RWPE1 (cell line): Measurements from ENCODE around the gene JAKMIP3.

Experiments used
- CTCF ChIA-PET: fragments of 350-600 bp; sonication (Branson Sonifier 250); formaldehyde crosslinking; extraction: SDS; loops from one replicate; lab custom pipeline; 2021; lab: Yijun Ruan, JAX
- POLR2A ChIA-PET: fragments of 400-600 bp; formaldehyde crosslinking; extraction: SDS; loops from one replicate; lab custom pipeline; 2020; ENCODE audit warnings: antibody characterized with exemption; ENCODE audit not compliant: low non-redundant PET; lab: Yijun Ruan, JAX
- DNase-seq: peaks from one replicate; pipeline ENCODE4 v3.0.0; 2012; ENCODE audit warnings: low spot score
- H3K27ac ChIP-seq: fragments of 450-650 bp; 2 replicates; pipeline ENCODE4 v1.5.1; 2017
- CTCF ChIP-seq: fragments of 450-650 bp; conservative IDR thresholded peaks from 2 replicates; pipeline ENCODE4 v1.5.1; 2017; ENCODE audit warnings: low read depth, mild to moderate bottlenecking

The JAKMIP3 gene

GRCh38 chr10:132107186-132107948 lies 41.6 kb downstream of the JAKMIP3 start:
- TF ChIP-seq CTCF = no peak
- H3K27ac ChIP-seq = no peak overlapping the region
- POLR2A ChIA-PET = no interaction called here
- no peak for DNase-seq
- CTCF ChIA-PET = no interaction called here

GRCh38 chr10:132107949-132108877 lies 42.5 kb downstream of the JAKMIP3 start:
- no peak for DNase-seq
- POLR2A ChIA-PET = interaction anchor here (0.6 kb wide), 1 partner anchor 102 kb away, joined by 5 read pairs; no protein-coding TSS in a partner anchor
- no peak for TF ChIP-seq CTCF
- CTCF ChIA-PET = no interaction called here
- no peak overlapping the region for H3K27ac ChIP-seq

- TF ChIP-seq CTCF = no peak
- ChIA-PET POLR2A (no interaction called here), CTCF (interaction anchor here (0.6 kb wide), 1 partner anchor 113 kb away, joined by 4 read pairs; no protein-coding TSS in a partner anchor)
- DNase-seq = no peak
- no peak overlapping the region for H3K27ac ChIP-seq
Measured at GRCh38 chr10:132109341-132110110, 43.8 kb downstream of the JAKMIP3 start.

GRCh38 chr10:132110111-132110521 lies 44.4 kb downstream of the JAKMIP3 start:
- H3K27ac ChIP-seq = no peak overlapping the region
- no peak for TF ChIP-seq CTCF
- CTCF ChIA-PET = interaction anchor here (0.6 kb wide), 1 partner anchor 114 kb away, joined by 4 read pairs; no protein-coding TSS in a partner anchor
- POLR2A ChIA-PET = no interaction called here
- no peak for DNase-seq

- DNase-seq = no peak
- CTCF ChIA-PET = no interaction called here
- no peak for TF ChIP-seq CTCF
- POLR2A ChIA-PET = no interaction called here
- no peak overlapping the region for H3K27ac ChIP-seq
Measured at GRCh38 chr10:132110713-132111112, 45.0 kb downstream of the JAKMIP3 start.
